Ovary (tissue), 3 donors: ENCODE data around the gene GFM2.

Source experiments
- EP300 ChIP-seq: sonication (generic); formaldehyde crosslinking; IDR thresholded peaks from one replicate; pipeline ENCODE4 v1.6.1; 2017; ENCODE audit warnings: antibody characterized with exemption
- POLR2A ChIP-seq: fragments of 450-650 bp; IDR thresholded peaks from one replicate; pipeline ENCODE4 v1.6.1; 2017; ENCODE audit warnings: antibody characterized with exemption, mild to moderate bottlenecking, moderate library complexity
- TF ChIP-seq, protein P1 (sequence below), 3 donors: fragments of 450-650 bp in 2 of 3; fragments of 200-600 bp in 1 of 3; IDR thresholded peaks; one replicate each; pipeline versions ENCODE4 v1.5.1 to v1.8.0; 2016 to 2022; ENCODE audit warnings: antibody characterized with exemption in 3 of 3, mild to moderate bottlenecking in 1 of 3
- donor health status: DM: no; HTN: no; CAD: no.

DNA sequence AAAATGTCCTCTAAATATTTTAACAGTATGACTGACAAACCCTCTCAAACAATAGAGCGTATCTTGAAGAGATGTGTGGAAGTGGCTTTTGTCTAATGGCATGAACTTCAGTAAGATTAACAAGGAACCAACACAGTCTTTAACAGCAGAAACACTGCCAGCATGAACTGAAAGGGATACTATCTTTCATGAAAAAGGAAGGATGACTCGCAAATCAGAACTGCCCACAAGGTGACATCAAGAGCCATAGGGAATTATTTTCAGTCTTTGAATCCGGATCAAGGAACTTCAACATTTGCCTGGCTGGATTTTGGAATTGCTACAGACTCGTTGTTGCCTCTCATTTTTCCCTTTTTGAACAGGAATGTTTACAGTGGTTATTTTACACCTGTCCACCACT, 87.0 kb downstream of the GFM2 start:
- TF ChIP-seq, protein P1, sequence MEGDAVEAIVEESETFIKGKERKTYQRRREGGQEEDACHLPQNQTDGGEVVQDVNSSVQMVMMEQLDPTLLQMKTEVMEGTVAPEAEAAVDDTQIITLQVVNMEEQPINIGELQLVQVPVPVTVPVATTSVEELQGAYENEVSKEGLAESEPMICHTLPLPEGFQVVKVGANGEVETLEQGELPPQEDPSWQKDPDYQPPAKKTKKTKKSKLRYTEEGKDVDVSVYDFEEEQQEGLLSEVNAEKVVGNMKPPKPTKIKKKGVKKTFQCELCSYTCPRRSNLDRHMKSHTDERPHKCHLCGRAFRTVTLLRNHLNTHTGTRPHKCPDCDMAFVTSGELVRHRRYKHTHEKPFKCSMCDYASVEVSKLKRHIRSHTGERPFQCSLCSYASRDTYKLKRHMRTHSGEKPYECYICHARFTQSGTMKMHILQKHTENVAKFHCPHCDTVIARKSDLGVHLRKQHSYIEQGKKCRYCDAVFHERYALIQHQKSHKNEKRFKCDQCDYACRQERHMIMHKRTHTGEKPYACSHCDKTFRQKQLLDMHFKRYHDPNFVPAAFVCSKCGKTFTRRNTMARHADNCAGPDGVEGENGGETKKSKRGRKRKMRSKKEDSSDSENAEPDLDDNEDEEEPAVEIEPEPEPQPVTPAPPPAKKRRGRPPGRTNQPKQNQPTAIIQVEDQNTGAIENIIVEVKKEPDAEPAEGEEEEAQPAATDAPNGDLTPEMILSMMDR (IDR thresholded peaks at IDR 0.05) = no peak
- TF ChIP-seq EP300 = no peak
- no peak for TF ChIP-seq POLR2A
